ENCODE data around the gene ECI2. TPM values are rescaled to one million over a fixed set of nuclear protein-coding genes. Genes with fewer than 3 reads are reported as not detected.

ECI2 gene
- total RNA-seq, 1 donor from 2014 or later, result 54.1 TPM

Other genes with a start within 250 kb of the ECI2 start
- gene FAM217A, start 56.4 kb downstream of the ECI2 start, total RNA-seq, result not detected